Measurements from ENCODE around the gene GGT5.
"Not testable (repeated sequence)": the region's sequence is repeated elsewhere in the genome, so short reads cannot be mapped to it uniquely, and the experiment has no call there.

Gene GGT5

GRCh38 chr22:24232124-24232523, 12.8 kb downstream of the GGT5 start:
- no peak for DNase-seq (ENCODE audit: low spot score)

GRCh38 chr22:24231706-24232105, 13.2 kb downstream of the GGT5 start:
- no peak for DNase-seq (ENCODE audit: low spot score)

GRCh38 chr22:24230911-24231656, 13.8 kb downstream of the GGT5 start:
- peak; percentile 54 for DNase-seq (ENCODE audit: low spot score)

GRCh38 chr22:24225951-24226350, 18.9 kb downstream of the GGT5 start:
- DNase-seq (ENCODE audit: low spot score), result no peak

- no peak for DNase-seq (ENCODE audit: low spot score)
Measured at GRCh38 chr22:24225044-24225601, 19.8 kb downstream of the GGT5 start.

- DNase-seq (ENCODE audit: low spot score), result no peak
Measured at GRCh38 chr22:24224468-24224867, 20.4 kb downstream of the GGT5 start.

- no peak for DNase-seq (ENCODE audit: low spot score)
Measured at GRCh38 chr22:24219750-24220149, 25.1 kb downstream of the GGT5 start.

- DNase-seq (ENCODE audit: low spot score), result no peak
Measured at GRCh38 chr22:24217384-24217783, 27.5 kb downstream of the GGT5 start.

GRCh38 chr22:24216541-24217209, 28.2 kb downstream of the GGT5 start:
- DNase-seq (ENCODE audit: low spot score), result no peak

GRCh38 chr22:24214467-24215285, 30.2 kb downstream of the GGT5 start:
- no peak for DNase-seq (ENCODE audit: low spot score)

- not testable (repeated sequence) for DNase-seq (ENCODE audit: low spot score)
Measured at GRCh38 chr22:24213111-24213510, 31.8 kb downstream of the GGT5 start.

- not testable (repeated sequence) for DNase-seq (ENCODE audit: low spot score)
Measured at GRCh38 chr22:24211716-24212115, 33.2 kb downstream of the GGT5 start.

- not testable (repeated sequence) for DNase-seq (ENCODE audit: low spot score)
Measured at GRCh38 chr22:24210409-24210808, 34.5 kb downstream of the GGT5 start.

- no peak for DNase-seq (ENCODE audit: low spot score)
Measured at GRCh38 chr22:24209687-24210086, 35.2 kb downstream of the GGT5 start.

GRCh38 chr22:24209016-24209415, 35.9 kb downstream of the GGT5 start:
- DNase-seq (ENCODE audit: low spot score), result no peak

- peak; percentile 20 for DNase-seq (ENCODE audit: low spot score)
Measured at GRCh38 chr22:24208012-24208749, 36.7 kb downstream of the GGT5 start.

GRCh38 chr22:24207264-24208011, 37.4 kb downstream of the GGT5 start:
- DNase-seq (ENCODE audit: low spot score), result no peak

GRCh38 chr22:24206460-24207263, 38.2 kb downstream of the GGT5 start:
- DNase-seq (ENCODE audit: low spot score), result not testable (repeated sequence)

GRCh38 chr22:24205438-24206195, 39.3 kb downstream of the GGT5 start:
- DNase-seq (ENCODE audit: low spot score), result no peak

Measured in CD4-positive, alpha-beta T cell treated with Interleukin-2 at 100 ng/mL for 4 hours (primary cell).